Adrenal gland (tissue), 12 donors: ENCODE data around the gene MEX3A. TPM values are rescaled to one million over a fixed set of nuclear protein-coding genes. Genes with fewer than 3 reads are reported as not detected.

Experiments
- DNase-seq, 7 donors: peaks; one replicate each; pipeline ENCODE4 v3.0.0-alpha.2; 2019 to 2020
- H3K27ac ChIP-seq, 5 donors: fragments of 200-600 bp; sonication (generic) in 4 of 5; 1 replicate in 3 of 5; 2 replicates in 2 of 5; pipeline versions ENCODE4 v1.5.1 to v1.8.0; 2016 to 2020; ENCODE audit warnings: mild to moderate bottlenecking in 1 of 5
- H3K27me3 ChIP-seq: fragments of 200-600 bp; 2 replicates; pipeline ENCODE4 v1.8.0; 2021
- H3K36me3 ChIP-seq, 2 donors: fragments of 200-600 bp; replicated peaks in 1 of 2; 1 replicate in 1 of 2; 2 replicates in 1 of 2; pipeline versions ENCODE4 v1.5.1 to v1.8.0; 2018 to 2022
- H3K4me1 ChIP-seq, 2 donors: fragments of 200-600 bp; replicated peaks in 1 of 2; 1 replicate in 1 of 2; 2 replicates in 1 of 2; pipeline versions ENCODE4 v1.5.1 to v1.8.0; 2018 to 2021
- H3K4me3 ChIP-seq, 4 donors: fragments of 200-600 bp; sonication (generic) in 3 of 4; one replicate each; pipeline ENCODE4 v1.5.1; 2016 to 2018
- H3K9me3 ChIP-seq, 3 donors: fragments of 200-600 bp; sonication (generic) in 1 of 3; replicated peaks in 1 of 3; 1 replicate in 2 of 3; 2 replicates in 1 of 3; pipeline versions ENCODE4 v1.5.1 to v1.8.0; 2016 to 2021
- CTCF ChIP-seq, 6 experiments: fragments of 450-650 bp in 4 of 6; fragments of 200-600 bp in 2 of 6; sonication (generic) in 1 of 6; IDR thresholded peaks; 1 replicate in 5 of 6; 2 replicates in 1 of 6; pipeline versions ENCODE4 v1.5.1 to v1.8.0; 2016 to 2021; ENCODE audit warnings: antibody characterized with exemption in 6 of 6, mild to moderate bottlenecking in 2 of 6, moderate library complexity in 1 of 6
- POLR2A ChIP-seq, 2 donors: fragments of 450-650 bp; IDR thresholded peaks; one replicate each; pipeline ENCODE4 v1.6.1; 2017; ENCODE audit warnings: antibody characterized with exemption in 2 of 2, mild to moderate bottlenecking in 2 of 2, moderate library complexity in 1 of 2
- WGBS, 4 donors: extraction: QIAGEN DNeasy Blood & Tissue Kit in 2 of 4; methylation state at CpG; one replicate each; pipeline versions ENCODE4 v1.1.5 to v1.1.7; 2013 to 2017; 5-methylcytosine and 5-hydroxymethylcytosine counted together
- intact Hi-C, 2 donors: fragments of 100-400 bp; cut with DNase I; formaldehyde crosslinking; loops; one replicate each; pipeline versions ENCODE4 v1.14.1 to v1.15.0; 2022 to 2023
- polyA plus RNA-seq, 3 donors: library from polyadenylated mRNA; stranded (reverse); fragments of 200-250 nt in 2 of 3; fragments of 350-450 nt in 1 of 3; fragmentation: Illumina TruSeq in 1 of 3; extraction: RNeasy Lipid Tissue Mini Kit (QIAGEN cat#74804) in 1 of 3; gene quantifications; one replicate each; pipeline ENCODE4 v1.2.3, GENCODE V29; 2013 to 2014
- total RNA-seq, 9 donors: library from RNA; depleted of rRNA in 4 of 9; stranded (reverse); fragments of >200 nt in 4 of 9; fragments of 120-200 nt in 1 of 9; fragmentation: NEBNext Ultra II Directional in 1 of 9; extraction: Animal tissue kit (Norgen Biotek cat#: 25700) in 1 of 9; gene quantifications; one replicate each; pipeline versions ENCODE4 v1.1.0 to v1.2.4, GENCODE V29; 2013 to 2023
- donor health status: healthy with polysubstance abuse.
- donor health status: Bipolar disorder and iron deficiency.
- donor health status: DM: yes; HTN: yes; CAD: no.
- donor health status: DM: no; HTN: no; CAD: no.
- donor health status: DM: no; HTN: no; CAD: no.
- donor health status: DM: yes; HTN: yes; CAD: no.

MEX3A gene
- total and polyA plus RNA-seq, 12 donors: 0.09 to 2.4 (median 0.37) TPM

- TF ChIP-seq CTCF (IDR thresholded peaks at IDR 0.05) (peak in 1 of 6 experiments; percentile 11), POLR2A (IDR thresholded peaks at IDR 0.05) (no peak)
Measured at GRCh38 chr1:156086256-156086662, 4.0 kb upstream of the MEX3A start.

GRCh38 chr1:156083800-156084790, 1.8 kb upstream of the MEX3A start:
- no peak for DNase-seq
- TF ChIP-seq CTCF (IDR thresholded peaks at IDR 0.05): no peak
- no peak for TF ChIP-seq POLR2A (IDR thresholded peaks at IDR 0.05)
- Histone ChIP-seq H3K27me3 (no peaks in the 10 kb centered on the region), H3K27ac (no peak overlapping the region), H3K9me3 (no peaks in the 10 kb centered on the region), H3K4me1 (peaks cover 9 to 26% of the 10 kb centered on the region in 2 donors), H3K4me3 (no peak overlapping the region), H3K36me3 (no peaks in the 10 kb centered on the region)
- intact Hi-C loops: no loop called here
- WGBS, 4 donors: 61 to 62% (median 61%) methylated on average over 7 of the region's 7 CpGs

More at GRCh38 chr1:156086256-156086662, 4.0 kb upstream of the MEX3A start:
- DNase-seq: peak in 5 of 7 donors; percentile 80 to 89 (median 84)
- no peaks in the 10 kb centered on the region for H3K36me3 ChIP-seq
- no peaks in the 10 kb centered on the region for H3K27me3 ChIP-seq
- WGBS, 4 donors: 0 to 21% (median 15%) methylated on average over 1 of the region's 1 CpG
- H3K4me3 ChIP-seq: no peak overlapping the region
- H3K27ac ChIP-seq: peak overlapping the region in 1 of 5 donors; percentile 32
- intact Hi-C loops: no loop called here
- H3K9me3 ChIP-seq: no peaks in the 10 kb centered on the region
- peaks cover 9 to 33% of the 10 kb centered on the region in 2 donors for H3K4me1 ChIP-seq

GRCh38 chr1:156081917-156082308, 352 bp downstream of the MEX3A start:
- TF ChIP-seq CTCF (IDR thresholded peaks at IDR 0.05): no peak
- no peak for TF ChIP-seq POLR2A (IDR thresholded peaks at IDR 0.05)
- no peak overlapping the region for H3K27ac ChIP-seq
- H3K9me3 ChIP-seq: no peaks in the 10 kb centered on the region
- peak overlapping the region; percentile 25 to 92 (median 73) for H3K4me3 ChIP-seq
- H3K27me3 ChIP-seq: no peaks in the 10 kb centered on the region
- intact Hi-C loops: no loop called here
- H3K36me3 ChIP-seq: no peaks in the 10 kb centered on the region
- no peak for DNase-seq
- WGBS, 4 donors: 0 to 2% (median 0%) methylated on average over 3 to 10 of the region's 10 CpGs
- peaks cover 9 to 26% of the 10 kb centered on the region in 2 donors for H3K4me1 ChIP-seq

- Histone ChIP-seq H3K9me3 (no peaks in the 10 kb centered on the region), H3K4me1 (peaks cover 9 to 23% of the 10 kb centered on the region in 2 donors), H3K4me3 (peak overlapping the region in 1 of 4 donors; percentile 58), H3K36me3 (no peaks in the 10 kb centered on the region), H3K27ac (no peak overlapping the region), H3K27me3 (no peaks in the 10 kb centered on the region)
- TF ChIP-seq CTCF (IDR thresholded peaks at IDR 0.05) (no peak), POLR2A (IDR thresholded peaks at IDR 0.05) (no peak)
- DNase-seq: no peak
- intact Hi-C loops: no loop called here
- 6 to 21% (median 13%) methylated on average over 13 to 61 of the region's 61 CpGs for WGBS, 4 donors
Measured at GRCh38 chr1:156081180-156081916, 917 bp downstream of the MEX3A start.
